ENCODE data around the gene LAMTOR4.
"Not testable (repeated sequence)": the region's sequence is repeated elsewhere in the genome, so short reads cannot be mapped to it uniquely, and the experiment has no call there.

Gene LAMTOR4

DNA sequence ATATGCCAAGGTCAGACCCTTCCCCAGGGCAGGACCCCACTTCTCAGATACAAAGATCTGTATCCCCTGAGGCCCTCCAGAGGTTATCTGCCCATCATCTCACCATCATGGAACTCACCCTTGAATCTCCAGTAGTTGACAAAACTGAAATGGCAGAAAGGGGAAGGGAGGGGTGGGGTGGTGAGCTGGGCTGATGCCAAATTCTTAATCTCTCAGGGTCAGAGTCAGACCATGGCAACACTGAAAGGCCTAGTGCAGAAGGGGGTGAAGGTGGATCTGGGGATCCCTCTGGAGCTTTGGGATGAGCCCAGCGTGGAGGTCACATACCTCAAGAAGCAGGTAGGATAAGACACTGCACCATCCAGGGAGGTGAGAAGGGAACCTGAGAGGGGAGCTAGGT, 26.1 kb upstream of the LAMTOR4 start:
- no peak for DNase-seq (ENCODE audit: low read depth)

- no peak for DNase-seq (ENCODE audit: low read depth)
These were observed 24.2 kb upstream of the LAMTOR4 start for GRCh38 chr7:100124301-100125230.

- no peak for DNase-seq (ENCODE audit: low read depth)
These were observed 22.3 kb upstream of the LAMTOR4 start for GRCh38 chr7:100126239-100126930.

DNA sequence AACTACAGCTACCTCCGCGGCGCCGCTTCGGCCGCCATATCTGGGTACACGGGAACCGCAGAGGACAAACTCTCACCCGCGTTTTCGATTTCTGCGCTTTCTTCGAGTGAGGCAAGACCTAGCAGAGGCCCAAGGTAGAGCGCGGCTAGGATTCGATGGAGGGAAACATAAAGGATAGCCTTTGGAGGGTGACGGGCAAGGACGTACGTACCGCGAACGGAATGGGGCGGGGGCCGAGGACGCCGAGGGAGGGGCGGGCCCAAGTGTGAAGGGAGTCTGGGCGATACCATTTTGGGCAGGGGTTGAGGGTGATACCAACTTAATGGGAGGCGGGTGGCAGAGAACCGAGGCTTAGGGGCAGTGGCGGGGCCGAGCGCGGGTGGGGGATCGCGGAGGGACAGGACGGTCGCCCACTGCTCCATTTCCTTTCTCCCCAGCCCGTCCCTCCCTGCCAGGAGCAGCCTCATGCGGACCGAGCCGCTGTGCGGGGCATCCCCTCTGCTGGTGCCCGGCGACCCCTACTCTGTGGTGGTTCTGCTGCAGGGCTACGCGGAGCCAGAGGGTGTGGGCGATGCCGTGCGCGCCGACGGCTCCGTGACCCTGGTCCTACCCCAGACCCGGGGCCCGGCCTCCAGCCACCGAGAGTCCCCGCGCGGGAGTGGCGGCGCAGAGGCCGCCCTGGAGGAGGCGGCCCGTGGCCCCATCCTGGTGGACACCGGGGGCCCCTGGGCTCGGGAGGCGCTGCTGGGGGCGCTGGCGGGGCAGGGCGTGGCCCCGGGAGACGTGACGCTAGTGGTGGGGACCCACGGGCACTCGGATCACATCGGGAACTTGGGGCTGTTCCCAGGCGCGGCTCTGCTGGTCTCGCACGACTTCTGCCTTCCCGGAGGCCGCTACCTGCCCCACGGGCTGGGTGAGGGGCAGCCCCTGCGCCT, 21.5 kb upstream of the LAMTOR4 start, which contains the start of gene MBLAC1:
Gene MBLAC1 (plus strand): TSS at position 37 of the 935 bp plus-strand sequence. CDS start 429 bp downstream, at position 466.
- DNase-seq (ENCODE audit: low read depth): peak; percentile 84

DNA sequence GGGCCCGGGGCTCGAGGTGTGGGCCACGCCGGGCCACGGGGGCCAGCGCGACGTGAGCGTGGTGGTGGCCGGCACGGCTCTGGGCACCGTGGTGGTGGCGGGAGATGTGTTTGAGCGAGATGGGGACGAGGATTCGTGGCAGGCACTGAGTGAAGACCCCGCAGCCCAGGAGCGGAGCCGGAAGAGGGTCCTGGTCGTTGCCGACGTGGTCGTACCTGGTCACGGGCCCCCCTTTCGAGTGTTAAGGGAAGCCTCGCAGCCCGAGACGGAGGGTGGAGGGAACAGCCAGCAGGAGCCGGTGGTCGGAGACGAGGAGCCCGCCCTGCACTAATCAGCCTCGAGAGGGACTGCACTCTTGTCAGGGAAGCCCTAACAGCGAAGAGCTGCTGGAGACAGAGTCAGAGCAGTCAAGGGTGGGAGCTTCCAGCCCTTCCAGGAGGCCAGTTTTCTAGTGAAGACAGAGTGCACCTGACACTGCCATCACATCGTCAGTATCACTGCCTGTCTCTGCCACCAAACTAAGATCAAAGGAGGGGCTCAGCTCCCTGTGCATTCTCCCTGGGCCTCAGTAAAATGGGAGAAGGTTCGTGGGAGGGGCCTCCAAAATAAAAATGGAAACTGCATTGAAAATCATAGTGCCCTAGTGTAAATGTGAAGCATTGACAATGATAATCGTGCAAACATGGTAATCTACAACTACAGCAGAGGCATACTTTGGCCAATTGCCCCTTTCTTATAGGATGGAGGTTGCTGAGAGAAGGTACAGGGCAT, 20.7 kb upstream of the LAMTOR4 start:
- DNase-seq (ENCODE audit: low read depth): no peak

- no peak for DNase-seq (ENCODE audit: low read depth)
These were observed 20.1 kb upstream of the LAMTOR4 start for GRCh38 chr7:100128637-100128963.

GRCh38 chr7:100130220-100130607, 18.5 kb upstream of the LAMTOR4 start:
- DNase-seq (ENCODE audit: low read depth): not testable (repeated sequence)

DNA sequence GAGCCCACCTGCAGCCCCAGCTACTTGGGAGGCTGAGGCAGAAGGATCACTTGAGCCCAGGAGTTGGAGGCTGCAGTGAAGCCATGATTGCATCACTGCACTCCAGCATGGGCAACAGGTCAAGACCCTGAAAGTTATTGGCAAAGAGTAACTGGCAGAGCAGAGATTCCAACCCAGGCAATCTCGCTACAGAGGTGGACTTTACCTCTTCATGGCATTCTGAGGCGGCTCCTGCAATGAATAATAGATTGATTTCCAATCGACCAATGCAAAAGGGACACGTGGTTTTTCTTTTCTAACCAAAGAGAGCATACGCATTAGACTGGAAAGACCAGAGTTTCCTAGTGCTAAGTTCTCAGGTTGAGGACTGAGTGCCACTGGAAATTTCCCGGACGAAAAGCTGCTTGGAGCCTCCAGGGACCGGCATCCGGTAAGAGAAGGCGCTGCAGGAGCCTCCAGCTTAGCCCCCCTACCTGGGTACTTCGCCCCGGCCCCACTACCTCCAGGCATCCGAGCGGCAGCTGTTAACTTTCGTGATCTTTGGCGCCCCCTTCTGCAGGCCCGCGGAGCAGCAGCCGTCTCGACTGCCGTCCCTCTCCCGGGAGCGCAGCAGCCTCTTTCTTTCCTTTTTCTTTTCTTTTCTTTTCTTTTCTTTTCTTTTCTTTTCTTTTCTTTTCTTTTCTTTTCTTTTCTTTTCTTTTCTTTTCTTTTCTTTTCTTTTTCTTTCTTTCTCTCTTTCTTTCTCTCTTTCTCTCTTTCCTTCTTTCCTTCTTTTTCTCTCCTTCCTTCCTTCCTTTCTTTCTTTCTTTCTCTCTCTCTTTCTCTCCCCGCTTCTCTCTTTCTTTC, 17.9 kb upstream of the LAMTOR4 start:
- no peak for DNase-seq (ENCODE audit: low read depth)

- DNase-seq (ENCODE audit: low read depth): no peak
These were observed 16.6 kb upstream of the LAMTOR4 start for GRCh38 chr7:100132126-100132525.

DNA sequence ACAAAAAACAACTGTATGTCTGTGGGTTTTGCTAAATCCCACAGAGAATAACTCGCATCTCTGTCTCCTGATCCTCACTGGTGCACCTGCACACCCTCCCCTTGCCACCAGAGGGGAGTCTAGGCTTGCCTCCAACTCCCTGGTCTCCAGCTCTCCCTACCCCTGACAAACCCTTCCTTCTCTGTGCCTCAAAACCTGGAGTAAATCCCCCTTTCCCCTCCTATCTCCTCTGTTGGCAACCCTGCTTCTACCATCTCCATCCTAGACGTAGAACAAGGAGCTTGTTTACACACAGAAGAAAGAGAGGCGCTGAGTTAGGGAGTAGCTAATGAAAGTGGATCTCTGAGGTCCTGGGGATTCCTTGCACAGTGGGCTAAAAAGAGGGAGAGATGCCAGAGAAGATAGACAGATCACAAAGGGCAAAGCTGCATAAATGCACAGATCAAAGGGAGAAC, 16.0 kb upstream of the LAMTOR4 start:
- no peak for DNase-seq (ENCODE audit: low read depth)

DNA sequence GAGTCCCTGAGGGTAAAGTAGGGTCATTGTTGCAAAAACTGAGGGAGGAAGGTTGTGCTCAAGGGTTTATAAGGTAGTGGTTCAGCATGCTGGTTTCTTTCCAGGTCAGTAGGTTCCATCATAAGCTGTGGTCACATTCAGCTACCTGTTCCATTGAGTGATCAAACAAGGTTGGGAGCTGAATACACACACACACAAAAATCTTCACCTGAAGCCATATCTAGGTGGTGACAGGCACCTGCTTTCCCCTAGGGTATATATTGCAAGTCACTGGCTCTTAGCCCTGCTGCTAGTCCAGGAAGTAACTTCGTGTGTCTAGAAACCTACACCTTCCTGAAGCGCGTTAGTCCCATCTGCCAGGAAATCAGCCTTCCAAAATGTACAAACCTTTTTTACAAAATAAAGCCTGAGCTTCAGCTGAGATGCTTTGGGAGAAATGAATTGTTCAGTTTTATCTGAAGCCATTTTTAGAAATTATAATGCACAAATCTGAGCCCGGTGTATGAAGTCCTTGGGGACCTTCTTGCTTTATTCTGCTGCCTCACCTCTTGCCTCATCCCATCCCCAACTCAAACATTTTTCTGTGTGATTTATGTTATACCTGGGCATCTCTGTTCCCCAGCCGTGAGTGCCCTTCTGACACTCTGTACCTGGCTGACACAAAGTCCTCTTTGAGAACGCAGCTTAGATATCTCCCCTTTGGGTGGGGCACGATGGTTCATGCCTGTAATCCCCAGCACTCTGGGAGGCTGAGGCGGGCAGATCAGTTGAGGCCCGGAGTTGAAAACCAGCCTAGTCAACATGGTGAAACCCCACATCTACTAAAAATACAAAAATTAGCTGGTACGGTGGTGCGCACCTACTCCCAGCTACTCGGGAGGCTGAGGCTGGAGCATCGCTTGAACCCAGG, 10.6 kb upstream of the LAMTOR4 start:
- DNase-seq (ENCODE audit: low read depth): no peak

GRCh38 chr7:100141555-100141949, 7.2 kb upstream of the LAMTOR4 start:
- no peak for DNase-seq (ENCODE audit: low read depth)

DNA sequence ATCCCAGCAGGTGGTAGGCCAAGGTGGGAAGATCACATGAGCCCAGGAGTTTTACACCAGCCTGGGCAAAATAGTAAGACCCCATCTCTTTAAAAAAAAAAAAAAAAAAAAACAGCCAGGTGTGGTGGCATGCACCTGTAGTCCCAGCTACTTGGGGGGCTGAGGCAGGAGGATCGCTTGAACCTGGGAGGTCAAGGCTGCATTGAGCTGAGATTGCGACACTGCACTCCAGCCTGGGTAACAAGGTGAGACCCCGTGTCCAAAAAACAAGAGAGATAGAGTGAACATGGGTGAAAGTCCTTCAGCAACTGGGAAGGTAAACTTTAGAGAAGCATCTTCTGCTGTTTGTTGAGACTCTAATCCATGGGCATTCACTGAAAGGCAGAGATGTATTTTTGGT, 6.3 kb upstream of the LAMTOR4 start:
- no peak for DNase-seq (ENCODE audit: low read depth)

- DNase-seq (ENCODE audit: low read depth): not testable (repeated sequence)
These were observed 2.4 kb upstream of the LAMTOR4 start for GRCh38 chr7:100146350-100146749.

- no peak for DNase-seq (ENCODE audit: low read depth)
These were observed 1.4 kb upstream of the LAMTOR4 start for GRCh38 chr7:100147278-100147677.

GRCh38 chr7:100148225-100148558, 526 bp upstream of the LAMTOR4 start:
- DNase-seq (ENCODE audit: low read depth): no peak

- DNase-seq (ENCODE audit: low read depth): no peak
These were observed 3.7 kb downstream of the LAMTOR4 start for GRCh38 chr7:100152404-100152803.

DNA sequence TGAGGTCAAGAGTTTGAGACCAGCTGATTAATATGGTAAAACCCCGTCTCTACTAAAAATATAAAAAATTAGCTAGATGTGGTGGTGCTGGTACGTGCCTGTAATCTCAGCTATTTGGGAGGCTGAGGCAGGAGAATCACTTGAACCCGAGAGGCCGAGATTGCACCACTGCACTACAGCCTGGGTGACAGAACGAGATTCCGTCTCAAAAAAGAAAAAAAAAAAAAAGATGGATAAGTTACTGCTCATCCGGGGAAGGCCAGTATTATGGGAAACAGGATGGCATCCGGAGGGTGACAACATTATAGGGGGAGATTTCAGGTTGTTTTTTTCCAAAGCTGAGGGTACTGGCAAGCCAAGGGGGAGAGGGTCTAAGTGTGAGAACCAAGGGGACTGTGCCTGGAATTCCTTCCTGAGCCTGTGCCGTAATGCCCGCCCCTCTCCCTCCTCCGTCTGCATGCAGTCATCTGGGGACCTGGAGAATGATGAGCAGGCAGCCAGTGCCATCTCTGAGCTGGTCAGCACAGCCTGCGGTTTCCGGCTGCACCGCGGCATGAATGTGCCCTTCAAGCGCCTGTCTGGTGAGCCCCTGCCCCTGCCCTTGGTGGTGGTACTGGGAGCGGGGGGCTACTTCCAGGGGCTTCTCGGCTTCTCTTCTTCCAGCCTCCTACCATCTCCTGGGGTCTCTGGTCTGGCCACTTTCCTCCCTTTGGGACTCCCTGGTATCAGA, 4.4 kb downstream of the LAMTOR4 start:
- DNase-seq (ENCODE audit: low read depth): no peak
